Brain microvascular endothelial cell (primary cell): ENCODE results near the gene PRDM2.
"Not testable (repeated sequence)": the region's sequence is repeated elsewhere in the genome, so short reads cannot be mapped to it uniquely, and the experiment has no call there.

Experiments
- DNase-seq: peaks from one replicate; pipeline ENCODE4 v3.0.0-alpha.2; 2020
- H3K27ac ChIP-seq: fragments of 250-450 bp; sonication (Bioruptor Pico); 2 replicates; pipeline ENCODE4 v1.5.1; 2020; ENCODE audit warnings: mild to moderate bottlenecking, moderate library complexity
- H3K27me3 ChIP-seq: fragments of 250-450 bp; sonication (Bioruptor Pico); replicated peaks from 2 replicates; pipeline ENCODE4 v1.5.1; 2020; ENCODE audit warnings: mild to moderate bottlenecking
- H3K36me3 ChIP-seq: fragments of 250-450 bp; sonication (Bioruptor Pico); replicated peaks from 2 replicates; pipeline ENCODE4 v1.5.1; 2020; ENCODE audit warnings: mild to moderate bottlenecking
- H3K4me3 ChIP-seq: 2 replicates; pipeline ENCODE4 v1.5.1; 2011; ENCODE audit warnings: low read depth, mild to moderate bottlenecking, control low read depth, low read length, moderate library complexity
- CTCF ChIP-seq: IDR thresholded peaks from 2 replicates; pipeline ENCODE4 v1.5.1; 2011; ENCODE audit warnings: low read depth, mild to moderate bottlenecking, moderate library complexity, low read length, control low read depth, inconsistent platforms; ENCODE audit errors: missing control alignments
- in situ Hi-C: cut with HindIII; loops from 2 replicates; pipeline ENCODE4 v1.10.0; 2017; ENCODE audit warnings: low sequenced_read_pairs, low pct_ligation_motif_present

PRDM2 gene

DNA sequence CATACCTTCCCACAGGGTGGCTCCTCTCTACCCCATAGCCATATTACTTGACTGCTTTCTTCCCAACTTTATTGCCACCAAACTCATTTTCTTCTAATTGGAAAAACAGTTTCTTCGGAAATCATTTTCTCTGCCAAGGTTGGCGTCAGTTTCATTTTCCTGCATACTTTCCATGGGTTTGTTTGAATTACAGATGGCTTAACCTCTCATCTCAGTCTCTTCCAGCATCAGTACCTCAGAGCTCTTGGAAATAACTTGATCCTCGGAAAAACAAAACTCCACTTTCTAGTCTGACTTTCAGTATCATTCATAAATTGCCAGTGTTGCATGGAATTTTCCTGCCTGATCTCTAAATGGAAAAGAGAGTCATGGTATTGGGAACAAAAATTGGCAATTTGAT is 20.3 kb upstream of the PRDM2 start:
- no peak for TF ChIP-seq CTCF
- Histone ChIP-seq H3K4me3 (no peak overlapping the region), H3K27ac (no peak overlapping the region), H3K36me3 (no peaks in the 10 kb centered on the region), H3K27me3 (no peaks in the 10 kb centered on the region)
- DNase-seq, result no peak
- in situ Hi-C loops, result no loop called here

DNA sequence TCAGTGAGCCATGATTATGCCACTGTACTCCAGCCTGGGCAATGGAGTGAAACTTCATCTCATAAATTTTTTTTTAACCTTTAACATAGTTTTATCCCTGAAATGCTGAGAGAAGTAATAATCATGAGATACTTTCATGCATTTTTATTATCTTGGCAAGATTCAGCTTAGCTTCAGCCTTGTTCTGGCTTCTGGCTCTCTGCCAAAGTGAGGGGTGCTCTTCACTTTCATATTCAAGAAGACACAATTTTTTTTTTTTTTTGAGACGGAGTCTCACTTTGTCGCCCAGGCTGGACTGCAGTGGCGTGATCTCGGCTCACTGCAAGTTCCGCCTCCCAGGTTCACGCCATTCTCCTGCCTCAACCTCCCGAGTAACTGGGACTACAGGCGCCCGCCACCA is 19.4 kb upstream of the PRDM2 start:
- H3K27ac ChIP-seq, H3K4me3 ChIP-seq, H3K27me3 ChIP-seq, in situ Hi-C loops, DNase-seq, H3K36me3 ChIP-seq: not testable (repeated sequence)

GRCh38 chr1:13681921-13682320 is 18.1 kb upstream of the PRDM2 start:
- Histone ChIP-seq H3K36me3 (no peaks in the 10 kb centered on the region), H3K27ac (no peak overlapping the region), H3K4me3 (no peak overlapping the region), H3K27me3 (no peaks in the 10 kb centered on the region)
- no peak for DNase-seq
- in situ Hi-C loops, result no loop called here
- TF ChIP-seq CTCF, result no peak

DNA sequence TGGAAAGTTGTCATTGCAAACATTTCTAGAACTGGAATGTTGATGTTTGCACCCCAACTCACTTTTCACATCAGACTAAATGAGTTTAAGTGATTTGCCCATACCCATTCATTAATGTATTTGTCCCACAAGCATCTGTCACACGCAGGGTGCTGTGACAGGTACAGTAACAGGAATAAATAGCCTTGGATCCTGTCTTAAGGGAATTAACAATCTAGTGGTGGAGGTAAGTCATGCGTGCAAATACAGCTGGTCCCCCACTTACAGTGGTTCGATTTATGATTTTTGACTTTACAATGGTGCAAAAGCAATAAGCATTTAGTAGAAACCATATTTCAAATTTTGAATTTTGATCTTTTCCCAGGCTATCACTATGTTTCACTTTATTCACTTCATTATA is 17.5 kb upstream of the PRDM2 start:
- in situ Hi-C loops, result no loop called here
- Histone ChIP-seq H3K36me3 (no peaks in the 10 kb centered on the region), H3K27me3 (no peaks in the 10 kb centered on the region), H3K4me3 (no peak overlapping the region), H3K27ac (no peak overlapping the region)
- DNase-seq, result no peak
- no peak for TF ChIP-seq CTCF

- no peak overlapping the region for H3K27ac ChIP-seq
- no peak for TF ChIP-seq CTCF
- no peak overlapping the region for H3K4me3 ChIP-seq
- in situ Hi-C loops, result no loop called here
- H3K27me3 ChIP-seq, result no peaks in the 10 kb centered on the region
- no peak for DNase-seq
- H3K36me3 ChIP-seq, result no peaks in the 10 kb centered on the region
Measured at GRCh38 chr1:13683206-13683605, 16.8 kb upstream of the PRDM2 start.

GRCh38 chr1:13687151-13687715 is 12.8 kb upstream of the PRDM2 start:
- no peak for DNase-seq
- H3K4me3 ChIP-seq, result no peak overlapping the region

DNA sequence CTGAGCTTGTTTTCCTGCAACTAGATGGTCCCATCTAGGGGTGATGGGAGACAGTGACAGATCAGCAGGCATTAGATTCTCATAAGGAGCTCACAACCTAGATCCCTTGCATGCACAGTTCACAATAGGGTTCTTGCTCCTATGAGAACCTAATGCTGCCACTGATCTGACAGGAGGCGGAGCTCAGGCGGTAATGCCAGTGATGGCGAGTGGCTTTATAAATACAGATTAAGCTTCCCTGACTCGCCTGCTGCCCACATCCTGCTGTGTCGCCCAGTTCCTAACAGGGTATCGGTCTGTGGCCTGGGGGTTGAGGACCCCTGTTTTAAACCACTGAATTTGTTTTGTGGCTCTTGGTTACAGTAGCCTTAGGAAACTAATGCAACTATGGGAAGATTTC is 6.9 kb upstream of the PRDM2 start:
- in situ Hi-C loops, H3K27ac ChIP-seq: not testable (repeated sequence)

More at GRCh38 chr1:13687151-13687715, 12.8 kb upstream of the PRDM2 start:
- TF ChIP-seq CTCF, result no peak
- Histone ChIP-seq H3K36me3 (no peaks in the 10 kb centered on the region), H3K27me3 (no peaks in the 10 kb centered on the region), H3K27ac (no peak overlapping the region)
- in situ Hi-C loops, result no loop called here

More for the DNA sequence above, 6.9 kb upstream of the PRDM2 start:
- H3K4me3 ChIP-seq, DNase-seq, H3K36me3 ChIP-seq, H3K27me3 ChIP-seq: not testable (repeated sequence)
